LNCaP clone FGC (cell line): Measurements from ENCODE around the gene ALOX5AP.

Experiments
- DNase-seq: peaks from one replicate; pipeline ENCODE4 v3.0.0-alpha.2; 2011; ENCODE audit warnings: low read depth
- H3K4me3 ChIP-seq: 2 replicates; pipeline ENCODE4 v1.5.1; 2011; ENCODE audit warnings: mild to moderate bottlenecking, low read depth, low read length, control low read depth
- CTCF ChIP-seq: IDR thresholded peaks from 2 replicates; pipeline ENCODE4 v1.5.1; 2012; ENCODE audit warnings: mild to moderate bottlenecking; ENCODE audit not compliant: control insufficient read depth, insufficient read depth; ENCODE audit errors: extremely low read depth

The ALOX5AP gene

GRCh38 chr13:30796132-30796572 lies 60.8 kb downstream of the ALOX5AP start:
- H3K4me3 ChIP-seq = 0 out of 2 replicates have a peak overlapping the region, but pooled peaks have one; percentile 0
- DNase-seq = no peak
- TF ChIP-seq CTCF = no peak

DNA sequence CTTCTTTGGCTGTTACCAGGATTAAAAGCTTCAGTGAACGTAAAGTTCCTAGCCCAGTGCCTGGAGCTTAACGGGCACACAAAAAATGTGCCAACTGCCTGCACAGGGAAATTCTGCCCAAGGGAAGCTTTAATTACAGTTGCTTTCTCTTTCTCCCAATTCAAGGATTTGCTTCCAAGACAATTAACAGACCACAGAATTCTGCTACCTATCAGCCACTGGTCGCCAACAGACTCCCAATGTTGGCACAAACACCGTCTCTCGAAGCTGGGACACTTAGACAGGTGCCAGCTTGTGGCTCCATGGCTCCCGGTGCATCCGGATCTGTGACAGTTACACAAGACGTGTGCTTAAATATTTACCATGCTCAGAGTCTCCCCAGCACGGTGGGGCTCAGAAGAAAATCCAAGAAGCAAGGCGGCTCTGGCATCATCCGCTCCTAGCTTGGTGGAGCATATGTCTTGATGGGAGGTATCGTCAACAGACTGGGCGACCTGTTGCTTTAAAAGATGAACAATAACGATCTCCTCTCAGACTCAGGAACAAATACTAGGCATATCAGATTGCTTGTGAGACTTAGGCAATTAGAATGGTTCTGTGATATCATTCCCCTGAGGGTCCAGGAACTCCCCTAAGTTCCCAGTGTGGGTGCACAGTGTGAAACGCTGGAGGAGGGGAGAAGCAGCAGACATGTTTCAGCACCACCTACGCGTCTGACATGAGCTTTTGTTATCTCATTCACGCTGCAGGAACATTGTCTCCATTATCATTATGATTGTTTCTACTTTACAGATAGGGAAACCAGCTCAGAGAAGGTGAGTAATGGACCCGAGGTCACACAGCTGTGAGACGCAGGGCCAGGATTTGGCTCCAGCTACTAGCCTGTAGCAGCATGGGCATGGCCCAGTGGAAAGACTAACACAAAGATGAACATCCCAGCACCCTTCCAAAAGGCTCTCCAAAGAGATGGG lies 61.6 kb downstream of the ALOX5AP start:
- peak; percentile 21 for DNase-seq
- H3K4me3 ChIP-seq = peak overlapping the region; percentile 0; the same call in 1 of the 2 replicates
- no peak for TF ChIP-seq CTCF

DNA sequence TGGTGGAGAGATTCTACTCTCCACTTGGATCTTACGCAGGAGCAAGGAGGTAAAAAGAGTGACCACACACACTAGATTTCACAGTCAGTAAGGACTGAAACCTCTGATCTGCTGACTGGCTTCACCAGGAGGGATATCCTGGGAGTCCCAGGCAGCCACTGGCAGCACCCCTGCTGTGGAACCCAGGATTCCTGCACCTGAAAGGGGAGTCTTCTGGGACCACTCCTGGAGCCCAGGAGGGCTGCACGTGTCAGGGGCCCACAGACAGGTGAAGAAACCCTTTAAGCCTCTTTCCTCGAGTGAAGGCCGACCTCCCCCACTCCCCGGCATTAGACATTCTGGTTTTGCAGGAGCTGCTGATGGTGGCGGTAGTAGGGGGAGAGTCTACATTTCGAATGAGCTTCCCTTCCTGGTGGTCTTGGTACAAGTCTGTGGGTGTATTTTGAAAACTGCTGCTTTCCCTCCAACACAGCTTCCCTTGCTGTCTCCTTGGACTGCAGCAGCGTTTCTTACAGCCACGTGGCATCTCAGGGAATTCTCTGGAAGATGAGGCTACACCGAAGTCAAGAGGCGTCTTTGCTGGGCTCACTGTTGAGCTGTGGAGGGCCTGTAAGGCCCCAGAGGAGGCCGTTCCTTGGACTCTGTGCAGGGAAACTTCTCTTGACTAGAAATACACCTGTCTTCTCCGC lies 62.6 kb downstream of the ALOX5AP start:
- DNase-seq = no peak
- no peak overlapping the region for H3K4me3 ChIP-seq
- no peak for TF ChIP-seq CTCF

GRCh38 chr13:30798776-30799355 lies 63.5 kb downstream of the ALOX5AP start:
- no peak for TF ChIP-seq CTCF
- no peak overlapping the region for H3K4me3 ChIP-seq
- no peak for DNase-seq

- H3K4me3 ChIP-seq = no peak overlapping the region
- no peak for DNase-seq
- no peak for TF ChIP-seq CTCF
Measured at GRCh38 chr13:30799356-30799824, 64.0 kb downstream of the ALOX5AP start.

DNA sequence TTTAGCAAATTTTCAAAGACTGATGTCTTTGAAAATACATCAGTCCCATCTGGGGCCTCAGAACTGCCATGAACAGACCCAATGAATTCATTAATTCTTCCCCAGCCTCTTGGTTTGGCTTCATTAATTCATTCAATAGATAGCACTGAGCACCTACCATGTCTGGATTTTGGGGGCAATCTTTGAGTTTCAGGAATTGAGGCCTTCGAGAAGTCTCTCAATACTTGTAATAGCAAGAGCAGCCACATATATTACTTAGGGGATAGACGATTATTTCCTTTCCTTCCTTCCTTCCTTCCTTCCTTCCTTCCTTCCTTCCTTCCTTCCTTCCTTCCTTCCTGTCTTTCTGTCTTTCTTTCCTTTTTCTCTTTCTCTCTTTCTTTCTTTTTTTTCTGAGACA lies 64.8 kb downstream of the ALOX5AP start:
- DNase-seq = no peak
- TF ChIP-seq CTCF = no peak
- no peak overlapping the region for H3K4me3 ChIP-seq
